Endodermal cell (in vitro differentiated cells): ENCODE data around the gene LMTK2. TPM values are rescaled to one million over a fixed set of nuclear protein-coding genes. Genes with fewer than 3 reads are reported as not detected.

Experiments
- DNase-seq: peaks from one replicate; pipeline ENCODE4 v3.0.0-alpha.2; 2017
- H3K27ac ChIP-seq: 2 replicates; pipeline ENCODE4 v1.5.1; 2013; ENCODE audit warnings: mild to moderate bottlenecking, low read depth, low read length, moderate library complexity
- H3K27me3 ChIP-seq: 2 replicates; pipeline ENCODE4 v1.6.1; 2013; ENCODE audit warnings: mild to moderate bottlenecking, low read length, moderate library complexity; ENCODE audit not compliant: insufficient read depth, control insufficient read depth, poor library complexity, severe bottlenecking
- H3K36me3 ChIP-seq: 2 replicates; pipeline ENCODE4 v1.7.0; 2013; ENCODE audit warnings: mild to moderate bottlenecking, low read length, moderate library complexity; ENCODE audit not compliant: control insufficient read depth, insufficient read depth
- H3K4me1 ChIP-seq: one replicate; pipeline ENCODE4 v1.7.0; 2013; ENCODE audit warnings: low read length; ENCODE audit not compliant: control insufficient read depth, insufficient read depth
- H3K4me3 ChIP-seq: 2 replicates; pipeline ENCODE4 v1.5.1; 2013; ENCODE audit warnings: mild to moderate bottlenecking, low read length, moderate library complexity
- H3K9ac ChIP-seq: 2 replicates; pipeline ENCODE4 v1.6.1; 2013; ENCODE audit warnings: mild to moderate bottlenecking, low read length, moderate library complexity; ENCODE audit not compliant: poor library complexity, severe bottlenecking; ENCODE audit errors: extremely low read depth
- H3K9me3 ChIP-seq: 2 replicates; pipeline ENCODE4 v1.6.1; 2013; ENCODE audit warnings: mild to moderate bottlenecking, low read length, moderate library complexity; ENCODE audit not compliant: control insufficient read depth
- H3K27ac Mint-ChIP-seq: 2 replicates; pipeline ENCODE4 v1.8.0; 2020; ENCODE audit warnings: mixed read lengths
- H3K27me3 Mint-ChIP-seq: 2 replicates; pipeline ENCODE4 v1.8.0; 2021; ENCODE audit warnings: mild to moderate bottlenecking, mixed read lengths; ENCODE audit not compliant: insufficient read depth
- H3K36me3 Mint-ChIP-seq: 2 replicates; pipeline ENCODE4 v1.8.0; 2020; ENCODE audit warnings: low read depth, mixed read lengths
- H3K4me1 Mint-ChIP-seq: 2 replicates; pipeline ENCODE4 v1.8.0; 2020; ENCODE audit warnings: mixed read lengths
- H3K4me3 Mint-ChIP-seq: 2 replicates; pipeline ENCODE4 v1.8.0; 2020; ENCODE audit warnings: mild to moderate bottlenecking, moderate library complexity, mixed read lengths
- H3K9me3 Mint-ChIP-seq: 2 replicates; pipeline ENCODE4 v1.8.0; 2020; ENCODE audit warnings: mild to moderate bottlenecking, mixed read lengths
- CTCF ChIP-seq: fragments of 200-600 bp; sonication (generic); conservative IDR thresholded peaks from 2 replicates; pipeline ENCODE4 v1.5.0; 2021; ENCODE audit warnings: antibody characterized with exemption, mild to moderate bottlenecking
- WGBS, 2 experiments: methylation state at CpG; one replicate each; pipeline versions ENCODE4 v1.1.5 to v1.1.7; 2013; ENCODE audit warnings: missing lambda C conversion rate in 2 of 2, mixed read lengths in 1 of 2; ENCODE audit not compliant: insufficient coverage in 1 of 2, insufficient read length in 1 of 2; 5-methylcytosine and 5-hydroxymethylcytosine counted together
- total RNA-seq, 2 donors: library from RNA; stranded (reverse); fragmentation: NEBNext Ultra II Directional in 1 of 2; extraction: Animal tissue kit (Norgen Biotek cat#: 25700) in 1 of 2; gene quantifications; 2 replicates in 1 of 2; 3 replicates in 1 of 2; pipeline ENCODE4 v1.2.1, GENCODE V29; 2021

The LMTK2 gene
- total RNA-seq, 2 donors from 2014 or later, result 23.5 to 25.6 TPM

GRCh38 chr7:98193474-98194180 is 87.0 kb downstream of the LMTK2 start:
- H3K4me3 ChIP-seq, result no peak overlapping the region
- no peaks in the 10 kb centered on the region for H3K27me3 ChIP-seq
- H3K36me3 ChIP-seq, result peaks cover 50% of the 10 kb centered on the region
- no peak for DNase-seq
- H3K4me3 Mint-ChIP-seq, result no peak overlapping the region
- no peaks in the 10 kb centered on the region for H3K9me3 Mint-ChIP-seq
- H3K27ac Mint-ChIP-seq, result no peak overlapping the region
- no peaks in the 10 kb centered on the region for H3K4me1 Mint-ChIP-seq
- H3K9ac ChIP-seq, result no peak overlapping the region
- no peaks in the 10 kb centered on the region for H3K27me3 Mint-ChIP-seq
- H3K27ac ChIP-seq, result no peak overlapping the region
- peaks cover 61% of the 10 kb centered on the region for H3K36me3 Mint-ChIP-seq
- WGBS, 2 experiments, result 96% methylated on average over 36 to 37 of the region's 37 CpGs
- no peaks in the 10 kb centered on the region for H3K9me3 ChIP-seq
- no peaks in the 10 kb centered on the region for H3K4me1 ChIP-seq
- TF ChIP-seq CTCF, result no peak

- TF ChIP-seq CTCF, result no peak
- Histone ChIP-seq H3K27ac (no peak overlapping the region), H3K4me1 (no peaks in the 10 kb centered on the region), H3K27me3 (no peaks in the 10 kb centered on the region), H3K9me3 (no peaks in the 10 kb centered on the region), H3K36me3 (peaks cover 50% of the 10 kb centered on the region), H3K4me3 (no peak overlapping the region), H3K9ac (no peak overlapping the region)
- no peak overlapping the region for H3K27ac Mint-ChIP-seq
- H3K9me3 Mint-ChIP-seq, result no peaks in the 10 kb centered on the region
- peaks cover 60% of the 10 kb centered on the region for H3K36me3 Mint-ChIP-seq
- DNase-seq, result no peak
- no peaks in the 10 kb centered on the region for H3K27me3 Mint-ChIP-seq
- no peak overlapping the region for H3K4me3 Mint-ChIP-seq
- H3K4me1 Mint-ChIP-seq, result no peaks in the 10 kb centered on the region
- WGBS, 2 experiments, result 97 to 98% methylated on average over 20 to 26 of the region's 28 CpGs
These were observed 87.5 kb downstream of the LMTK2 start for GRCh38 chr7:98194186-98194585.

- H3K9me3 ChIP-seq, result no peaks in the 10 kb centered on the region
- no peaks in the 10 kb centered on the region for H3K27me3 ChIP-seq
- no peak overlapping the region for H3K4me3 ChIP-seq
- peaks cover 47% of the 10 kb centered on the region for H3K36me3 ChIP-seq
- no peaks in the 10 kb centered on the region for H3K27me3 Mint-ChIP-seq
- no peaks in the 10 kb centered on the region for H3K4me1 Mint-ChIP-seq
- no peak overlapping the region for H3K4me3 Mint-ChIP-seq
- no peaks in the 10 kb centered on the region for H3K4me1 ChIP-seq
- 91 to 94% methylated on average over 5 to 8 of the region's 8 CpGs for whole genome bisulfite sequencing, 2 experiments
- H3K27ac Mint-ChIP-seq, result no peak overlapping the region
- H3K27ac ChIP-seq, result no peak overlapping the region
- H3K9me3 Mint-ChIP-seq, result no peaks in the 10 kb centered on the region
- no peak overlapping the region for H3K9ac ChIP-seq
- no peak for DNase-seq
- TF ChIP-seq CTCF, result no peak
- peaks cover 55% of the 10 kb centered on the region for H3K36me3 Mint-ChIP-seq
These were observed 88.2 kb downstream of the LMTK2 start for GRCh38 chr7:98194672-98195457.
